ENCODE measurements around the gene NATD1.
"Not testable (repeated sequence)": the region's sequence is repeated elsewhere in the genome, so short reads cannot be mapped to it uniquely, and the experiment has no call there.

Gene NATD1

GRCh38 chr17:21246698-21247097 is 6.5 kb downstream of the NATD1 start:
- no peak for DNase-seq (ENCODE audit: low read depth)

DNA sequence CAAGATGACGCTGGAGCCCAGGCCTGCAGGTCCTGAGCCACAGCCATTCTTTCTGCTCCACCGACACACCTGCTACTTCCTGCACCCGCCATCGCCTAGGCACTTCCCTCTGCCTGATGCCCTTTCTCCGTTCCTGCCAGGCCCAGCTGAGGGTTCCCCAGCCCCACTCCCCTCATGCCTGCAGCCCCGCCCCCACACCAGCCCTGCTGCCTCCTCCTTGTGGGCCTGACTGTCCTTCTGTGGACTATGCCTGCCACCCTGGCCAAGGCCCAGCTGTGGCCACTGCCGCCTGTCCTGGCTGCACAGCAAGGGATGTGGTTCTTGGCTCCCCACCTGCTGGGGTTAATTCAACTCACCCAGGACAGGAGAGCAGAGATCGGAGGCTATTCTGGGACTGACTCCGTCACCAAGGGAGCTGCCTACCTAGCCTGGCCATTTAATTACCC is 7.5 kb downstream of the NATD1 start:
- no peak for DNase-seq (ENCODE audit: low read depth)

- no peak for DNase-seq (ENCODE audit: low read depth)
These were observed 9.5 kb downstream of the NATD1 start for GRCh38 chr17:21243516-21244303.

DNA sequence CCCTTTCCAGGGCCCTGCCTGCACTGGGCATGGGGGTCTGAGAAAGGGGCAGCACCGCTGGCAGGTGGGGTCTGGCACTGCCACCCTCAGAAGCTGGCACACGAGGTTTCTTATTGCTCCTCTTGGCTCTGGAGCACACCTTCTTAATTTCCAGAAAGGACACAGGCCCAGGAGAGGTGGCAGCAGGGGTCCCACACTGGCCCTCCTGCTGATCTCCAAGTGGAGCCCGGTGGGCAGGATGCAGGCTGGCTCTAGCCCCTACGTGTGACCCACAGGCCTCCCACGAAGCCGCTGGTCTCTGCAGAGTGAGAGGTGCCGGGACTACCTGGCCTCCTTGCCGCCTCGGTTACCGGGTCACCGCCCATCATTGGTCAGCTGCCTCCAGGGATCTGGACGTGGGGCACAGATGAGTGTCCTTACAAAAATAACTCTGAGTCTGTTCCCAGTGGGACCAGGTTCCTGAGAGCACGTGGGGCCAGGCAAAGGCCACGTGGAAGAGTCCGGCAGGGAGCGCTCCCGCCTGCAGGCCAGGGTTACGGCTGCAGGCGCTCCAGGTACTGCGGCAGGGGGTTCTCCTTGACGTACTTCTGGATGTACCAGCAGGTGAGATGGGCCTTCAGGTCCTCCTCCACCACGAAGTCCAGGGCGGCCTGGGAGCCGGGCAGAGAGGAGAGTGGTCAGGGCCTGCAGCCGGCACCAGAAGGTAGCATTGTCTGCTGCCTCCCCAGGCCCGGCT is 10.3 kb downstream of the NATD1 start:
- no peak for DNase-seq (ENCODE audit: low read depth)

DNA sequence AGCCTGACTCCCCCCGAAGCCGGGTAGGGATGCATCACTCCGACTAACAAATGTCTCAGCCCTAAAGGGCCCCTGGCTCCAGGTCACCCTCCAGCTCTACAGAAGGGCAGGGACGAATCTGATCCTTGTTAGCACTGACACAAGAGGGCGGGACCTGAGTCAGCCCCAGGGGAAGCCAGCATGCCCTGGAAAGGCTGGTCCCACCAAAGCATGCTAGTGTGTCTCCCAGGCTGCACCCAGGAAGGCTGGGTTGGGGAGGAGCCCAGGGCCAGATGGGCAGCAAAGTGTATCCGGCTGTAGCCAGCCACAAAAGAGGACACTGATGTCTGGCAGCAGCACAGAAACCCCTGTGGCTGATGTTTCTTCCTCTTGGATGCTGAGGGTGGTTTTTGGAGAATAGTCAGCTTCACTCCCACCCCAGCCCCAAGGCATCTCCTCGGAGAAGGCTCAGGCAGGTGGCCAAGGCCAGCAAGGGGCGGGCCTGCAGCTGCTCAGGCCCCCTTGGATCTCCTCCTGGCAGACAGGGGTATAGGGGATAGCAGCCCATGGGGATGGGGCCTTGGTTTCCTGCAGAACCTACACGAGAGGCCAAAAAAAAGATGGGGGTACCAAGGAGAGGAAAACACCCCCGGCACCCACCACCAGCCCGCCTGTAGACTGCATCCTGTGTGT is 11.0 kb downstream of the NATD1 start:
- no peak for DNase-seq (ENCODE audit: low read depth)

DNA sequence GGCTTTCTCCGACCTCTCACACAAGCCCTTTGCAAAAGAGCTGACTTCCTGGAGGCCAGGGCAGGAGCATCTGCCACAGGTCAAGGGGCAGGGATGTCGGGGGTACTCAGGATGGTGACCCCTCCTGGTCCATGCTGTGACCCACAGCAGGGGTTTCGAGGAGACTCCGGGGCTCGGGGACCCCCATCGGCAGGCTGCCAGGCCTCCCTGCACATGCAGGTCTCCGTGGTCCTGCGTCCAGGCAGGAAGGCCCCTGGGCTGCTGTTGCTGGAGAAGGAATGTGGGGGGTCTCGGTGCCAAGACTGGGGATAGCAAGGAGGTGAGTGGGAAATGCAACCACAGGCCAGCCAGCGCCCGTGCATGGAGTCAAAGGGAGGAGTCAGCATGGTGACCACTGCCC is 11.6 kb downstream of the NATD1 start:
- no peak for DNase-seq (ENCODE audit: low read depth)

DNA sequence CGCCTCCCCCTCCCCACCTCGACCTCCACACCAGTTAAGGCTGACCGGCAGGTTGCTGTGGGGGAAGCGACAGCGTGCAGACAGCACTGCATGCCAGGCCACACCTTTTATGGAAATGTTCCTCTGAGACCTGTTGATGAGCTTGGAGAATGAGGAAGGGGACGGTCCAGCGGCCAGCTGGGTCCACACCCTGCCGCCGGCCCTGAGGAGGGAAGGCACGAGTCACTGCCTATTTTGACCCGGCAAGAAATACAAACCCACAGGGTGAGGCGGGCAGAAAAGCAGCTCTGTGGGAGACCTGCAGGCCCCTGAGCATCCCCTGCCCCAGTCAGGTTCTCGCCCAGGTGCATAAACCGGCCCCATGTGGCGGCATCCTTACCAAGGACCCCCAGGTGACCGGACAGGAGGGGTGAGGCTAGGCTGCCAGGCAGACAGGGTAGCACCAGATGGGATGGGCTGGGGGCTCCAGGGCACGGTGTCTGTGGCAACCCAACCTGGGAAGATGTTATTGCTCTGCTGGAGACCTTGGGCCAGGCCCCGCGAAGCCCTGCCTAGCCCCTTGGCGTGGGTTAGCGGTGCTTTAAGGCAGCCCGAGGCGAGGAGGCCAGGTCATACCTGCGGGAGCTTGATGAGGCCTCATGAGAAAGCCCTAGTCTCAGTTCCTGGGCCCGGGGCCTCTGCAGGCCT is 12.7 kb downstream of the NATD1 start:
- no peak for DNase-seq (ENCODE audit: low read depth)

DNA sequence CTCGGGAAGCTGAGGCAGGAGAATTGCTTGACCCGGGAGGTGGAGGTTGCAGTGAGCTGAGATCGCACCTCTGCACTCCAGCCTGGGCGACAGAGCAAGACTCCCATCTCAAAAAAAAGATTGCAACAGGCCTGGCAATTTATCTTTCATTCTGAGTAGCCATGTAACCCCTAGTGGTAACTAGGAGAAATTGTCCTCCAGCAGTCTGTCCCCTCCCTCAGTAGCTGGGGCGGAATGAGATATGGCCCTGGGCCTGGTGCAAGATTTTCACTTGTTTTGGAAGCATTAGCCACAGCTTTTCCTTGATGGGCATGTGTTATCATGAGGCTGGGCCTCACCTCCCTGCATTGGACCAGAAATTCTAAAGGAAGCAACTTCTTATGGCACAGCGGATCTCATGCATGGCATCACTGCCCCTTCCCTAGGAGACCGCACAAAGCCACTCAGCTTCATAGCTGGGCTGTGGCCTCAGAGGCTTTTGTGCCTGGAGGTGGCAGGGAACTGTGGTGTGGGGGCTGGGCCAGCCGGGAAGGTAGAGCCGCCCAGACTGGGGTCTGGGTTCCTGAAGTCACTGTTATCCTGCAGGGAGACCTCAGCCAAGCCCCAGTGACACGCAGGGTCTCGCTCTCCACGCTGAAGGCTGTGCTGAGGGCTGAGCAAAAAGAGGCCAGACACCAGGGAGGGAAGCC is 13.4 kb downstream of the NATD1 start:
- DNase-seq (ENCODE audit: low read depth) = no peak

DNA sequence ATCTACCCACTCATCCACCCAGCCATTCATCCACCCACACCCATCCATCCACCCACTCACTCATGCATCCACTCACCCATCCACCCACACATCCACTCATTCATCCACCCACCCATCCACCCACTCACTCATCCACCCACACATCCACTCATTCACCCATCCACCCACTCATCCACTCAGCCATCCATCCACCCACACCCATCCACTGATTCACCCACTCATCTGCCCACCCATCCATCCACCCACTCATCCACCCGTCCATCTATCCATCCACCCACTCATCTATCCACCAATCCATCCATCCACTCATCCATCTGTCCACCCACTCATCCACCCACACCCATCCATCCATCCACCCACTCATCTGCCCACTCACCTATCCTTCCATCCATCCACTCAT is 17.3 kb downstream of the NATD1 start:
- no peak for DNase-seq (ENCODE audit: low read depth)

- no peak for DNase-seq (ENCODE audit: low read depth)
These were observed 19.4 kb downstream of the NATD1 start for GRCh38 chr17:21233581-21234347.

DNA sequence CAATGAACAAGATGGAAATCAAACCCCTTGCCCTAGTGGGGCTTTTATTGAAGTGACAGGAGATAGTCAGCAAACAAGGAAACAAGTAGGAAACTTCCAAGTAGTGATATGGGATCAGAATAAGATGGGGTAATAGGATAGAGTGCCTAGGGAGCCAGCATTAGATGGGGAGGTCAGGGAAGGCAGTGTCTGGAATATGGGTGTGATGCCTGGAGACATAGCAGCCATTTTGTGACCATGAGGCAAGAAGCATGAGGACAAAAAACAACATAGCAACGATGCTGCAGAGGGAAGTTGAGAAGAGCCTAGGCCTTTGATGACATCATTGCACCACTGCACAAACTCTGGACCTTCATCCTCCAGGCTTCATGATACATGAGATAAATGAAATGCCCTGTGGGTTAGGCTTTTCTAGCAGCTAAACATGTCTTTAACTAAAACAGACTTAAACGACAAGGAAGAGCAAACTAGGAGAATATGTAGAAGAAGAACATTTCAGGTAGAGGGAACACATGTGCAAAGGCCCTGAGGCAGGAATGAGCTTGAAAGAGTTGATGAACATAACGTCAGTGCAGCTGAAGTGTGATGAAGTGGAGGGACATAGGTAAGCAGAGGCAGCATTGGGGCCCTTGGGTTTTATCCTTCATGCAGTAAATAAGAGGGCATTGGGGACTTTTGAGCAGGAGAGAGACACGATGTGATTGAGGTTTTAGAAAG is 21.0 kb downstream of the NATD1 start:
- no peak for DNase-seq (ENCODE audit: low read depth)

DNA sequence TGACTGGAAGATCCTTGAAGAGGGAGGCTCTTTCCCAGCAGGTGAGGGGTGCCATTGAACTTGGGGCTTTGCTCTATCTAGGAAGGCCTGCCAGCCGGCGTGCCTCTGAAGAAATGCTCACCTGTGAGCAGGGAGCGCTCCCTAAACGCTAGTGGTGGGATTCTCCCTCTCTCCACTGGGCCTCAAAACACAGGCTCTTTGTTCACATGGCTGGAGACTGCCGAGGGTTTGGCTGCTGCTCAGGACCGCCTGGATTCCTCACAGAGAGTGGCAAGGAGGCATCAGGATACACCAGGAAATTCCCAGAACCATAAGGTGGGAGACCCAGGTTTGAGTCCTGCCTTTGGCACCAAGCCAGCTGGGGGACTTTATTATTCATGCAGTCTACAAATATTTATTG is 21.7 kb downstream of the NATD1 start:
- DNase-seq (ENCODE audit: low read depth) = no peak

DNA sequence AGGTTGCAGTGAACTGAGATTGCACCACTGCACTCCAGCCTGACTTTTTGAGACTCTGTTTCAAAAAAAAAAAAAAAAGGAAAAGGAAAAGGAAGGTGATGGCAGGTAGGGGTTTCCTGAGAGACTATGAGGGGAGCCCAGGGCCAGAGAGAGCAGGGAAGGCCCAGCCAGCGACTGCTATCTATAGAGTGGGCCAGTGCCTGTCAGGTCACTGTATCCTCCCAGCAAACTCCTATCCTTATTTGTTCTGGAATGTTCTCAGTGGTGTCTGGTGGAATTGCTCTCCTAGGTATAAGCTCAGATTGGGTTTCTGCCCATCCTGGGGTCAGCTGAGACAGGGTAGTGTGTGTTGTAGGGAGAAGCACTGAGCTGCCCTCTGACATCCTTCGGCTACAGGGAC is 24.4 kb downstream of the NATD1 start:
- DNase-seq (ENCODE audit: low read depth) = no peak

DNA sequence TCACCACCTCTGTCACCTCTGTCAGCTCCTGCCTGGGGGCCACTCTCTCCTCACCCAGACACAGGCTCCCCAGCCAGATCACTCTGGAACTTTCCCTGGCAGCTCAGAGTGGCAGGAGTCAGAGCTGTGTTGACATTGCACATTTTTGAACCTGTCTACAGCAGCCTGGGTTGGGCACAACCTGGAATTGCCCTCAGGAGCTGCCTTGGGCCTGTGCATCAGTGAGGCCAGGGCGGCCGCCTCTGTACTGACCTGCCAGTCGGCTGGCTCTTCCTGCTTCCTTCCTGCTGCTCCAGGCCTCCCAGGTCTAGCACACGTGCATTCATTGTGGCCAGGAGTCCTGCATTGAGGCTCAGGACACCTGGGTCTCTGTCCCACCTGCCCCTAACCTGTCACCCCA is 25.1 kb downstream of the NATD1 start:
- DNase-seq (ENCODE audit: low read depth) = no peak

DNA sequence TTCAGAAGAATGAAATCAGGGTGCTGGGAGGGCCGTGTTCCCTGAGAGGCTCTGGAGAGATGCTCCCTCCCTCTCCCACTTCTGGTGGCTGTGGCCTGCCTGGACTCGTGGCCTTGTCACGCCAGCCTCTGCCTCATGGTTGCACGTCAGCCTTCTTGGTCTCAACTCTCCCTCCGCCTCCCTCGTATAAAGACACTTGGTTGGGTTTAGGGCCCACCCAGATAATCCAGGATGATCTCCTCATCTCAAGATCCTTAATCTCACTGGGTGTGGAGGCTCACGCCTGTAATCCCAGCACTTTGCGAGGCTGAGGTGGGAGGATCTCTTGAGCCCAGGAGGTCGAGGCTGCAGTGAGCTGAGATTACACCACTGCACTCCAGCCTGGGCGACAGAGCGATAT is 25.9 kb downstream of the NATD1 start:
- not testable (repeated sequence) for DNase-seq (ENCODE audit: low read depth)

- no peak for DNase-seq (ENCODE audit: low read depth)
These were observed 30.1 kb downstream of the NATD1 start for GRCh38 chr17:21223086-21223485.

GRCh38 chr17:21218831-21219380 is 34.3 kb downstream of the NATD1 start:
- DNase-seq (ENCODE audit: low read depth) = no peak

- DNase-seq (ENCODE audit: low read depth) = no peak
These were observed 35.1 kb downstream of the NATD1 start for GRCh38 chr17:21218101-21218500.

DNA sequence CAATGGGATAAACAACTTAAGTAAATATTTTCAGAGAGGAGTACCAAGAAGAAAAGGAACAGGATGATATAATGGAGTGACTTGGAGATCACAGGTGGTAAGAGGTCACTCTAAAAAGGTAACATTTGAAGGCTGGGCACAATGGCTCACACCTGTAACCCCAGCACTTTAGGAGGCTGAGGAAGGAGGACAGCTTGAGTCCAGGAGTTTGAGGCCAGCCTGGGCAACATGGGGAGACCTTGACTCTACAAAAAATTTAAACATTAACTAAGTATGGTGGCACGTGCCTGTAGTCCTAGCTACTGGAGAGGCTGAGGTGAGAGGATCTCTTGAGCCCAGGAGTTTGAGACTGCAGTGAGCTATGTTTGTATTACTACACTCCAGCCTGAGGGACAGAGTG is 35.9 kb downstream of the NATD1 start:
- no peak for DNase-seq (ENCODE audit: low read depth)

GRCh38 chr17:21215935-21216334 is 37.3 kb downstream of the NATD1 start:
- no peak for DNase-seq (ENCODE audit: low read depth)
